RWPE2 (cell line): ENCODE results near the gene RBM39.
"Not testable (repeated sequence)": the region's sequence is repeated elsewhere in the genome, so short reads cannot be mapped to it uniquely, and the experiment has no call there.

ENCODE experiments used
- ATAC-seq: fragments of 200-7000 bp; cut with Tn5 transposase; 3 replicates; pipeline ENCODE4 v1.9.1; 2021; ENCODE audit warnings: low read depth
- DNase-seq: peaks from one replicate; pipeline ENCODE4 v3.0.0-alpha.2; 2020; ENCODE audit warnings: low spot score
- H3K27ac ChIP-seq: fragments of 450-650 bp; 2 replicates; pipeline ENCODE4 v1.5.1; 2017; ENCODE audit warnings: mild to moderate bottlenecking; ENCODE audit not compliant: poor library complexity, severe bottlenecking
- H3K27me3 ChIP-seq: fragments of 250-450 bp; sonication (Bioruptor Pico); 2 replicates; pipeline ENCODE4 v1.5.1; 2021; ENCODE audit warnings: mild to moderate bottlenecking, moderate library complexity; ENCODE audit not compliant: insufficient read depth, poor library complexity, severe bottlenecking
- H3K36me3 ChIP-seq: fragments of 250-450 bp; sonication (Bioruptor Pico); 2 replicates; pipeline ENCODE4 v1.5.1; 2020; ENCODE audit warnings: low read depth, mild to moderate bottlenecking, moderate library complexity
- H3K4me1 ChIP-seq: fragments of 250-450 bp; sonication (Bioruptor Pico); 2 replicates; pipeline ENCODE4 v1.5.1; 2021; ENCODE audit warnings: mild to moderate bottlenecking, moderate library complexity; ENCODE audit not compliant: insufficient read depth, poor library complexity, severe bottlenecking
- H3K4me3 ChIP-seq: fragments of 250-450 bp; sonication (Bioruptor Pico); 2 replicates; pipeline ENCODE4 v1.5.1; 2021; ENCODE audit warnings: mild to moderate bottlenecking, moderate library complexity; ENCODE audit not compliant: severe bottlenecking
- H3K9me3 ChIP-seq: fragments of 250-450 bp; sonication (Bioruptor Pico); 2 replicates; pipeline ENCODE4 v1.5.1; 2021; ENCODE audit warnings: mild to moderate bottlenecking, moderate library complexity; ENCODE audit not compliant: severe bottlenecking
- TF ChIP-seq, protein P1 (sequence below): fragments of 450-650 bp; IDR thresholded peaks from one replicate; pipeline ENCODE4 v1.5.1; 2017; ENCODE audit warnings: mild to moderate bottlenecking, moderate library complexity; ENCODE audit not compliant: poor library complexity, severe bottlenecking

RBM39 gene

GRCh38 chr20:35750611-35751010 lies 8.6 kb upstream of the RBM39 start:
- no peaks in the 10 kb centered on the region for H3K9me3 ChIP-seq
- TF ChIP-seq, protein P1, sequence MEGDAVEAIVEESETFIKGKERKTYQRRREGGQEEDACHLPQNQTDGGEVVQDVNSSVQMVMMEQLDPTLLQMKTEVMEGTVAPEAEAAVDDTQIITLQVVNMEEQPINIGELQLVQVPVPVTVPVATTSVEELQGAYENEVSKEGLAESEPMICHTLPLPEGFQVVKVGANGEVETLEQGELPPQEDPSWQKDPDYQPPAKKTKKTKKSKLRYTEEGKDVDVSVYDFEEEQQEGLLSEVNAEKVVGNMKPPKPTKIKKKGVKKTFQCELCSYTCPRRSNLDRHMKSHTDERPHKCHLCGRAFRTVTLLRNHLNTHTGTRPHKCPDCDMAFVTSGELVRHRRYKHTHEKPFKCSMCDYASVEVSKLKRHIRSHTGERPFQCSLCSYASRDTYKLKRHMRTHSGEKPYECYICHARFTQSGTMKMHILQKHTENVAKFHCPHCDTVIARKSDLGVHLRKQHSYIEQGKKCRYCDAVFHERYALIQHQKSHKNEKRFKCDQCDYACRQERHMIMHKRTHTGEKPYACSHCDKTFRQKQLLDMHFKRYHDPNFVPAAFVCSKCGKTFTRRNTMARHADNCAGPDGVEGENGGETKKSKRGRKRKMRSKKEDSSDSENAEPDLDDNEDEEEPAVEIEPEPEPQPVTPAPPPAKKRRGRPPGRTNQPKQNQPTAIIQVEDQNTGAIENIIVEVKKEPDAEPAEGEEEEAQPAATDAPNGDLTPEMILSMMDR: no peak
- DNase-seq: no peak
- peaks cover 12% of the 10 kb centered on the region for H3K4me1 ChIP-seq
- ATAC-seq: no peak
- no peaks in the 10 kb centered on the region for H3K36me3 ChIP-seq
- no peak overlapping the region for H3K27ac ChIP-seq
- no peaks in the 10 kb centered on the region for H3K27me3 ChIP-seq
- H3K4me3 ChIP-seq: no peak overlapping the region

DNA sequence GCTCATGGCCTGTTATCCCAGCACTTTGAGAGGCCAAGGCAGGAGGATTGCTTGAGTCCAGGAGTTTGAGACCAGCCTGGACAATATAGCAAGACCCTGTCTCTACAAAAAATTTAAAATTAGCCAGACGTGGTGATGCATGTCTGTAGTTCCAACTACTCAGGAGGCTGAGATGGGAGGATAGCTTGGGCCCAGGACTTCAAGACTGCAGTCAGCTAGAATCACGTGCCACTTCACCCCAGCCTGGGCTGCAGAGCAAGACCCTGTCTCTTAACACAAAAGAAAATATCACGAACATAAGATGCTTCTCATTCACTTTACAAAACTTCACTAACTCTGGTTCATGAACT lies 2.4 kb upstream of the RBM39 start:
- Histone ChIP-seq H3K4me1 (peaks cover 29% of the 10 kb centered on the region), H3K36me3 (peaks cover 25% of the 10 kb centered on the region), H3K27ac (peak overlapping the region; percentile 86)
- not testable (repeated sequence) for ATAC-seq, H3K4me3 ChIP-seq, H3K9me3 ChIP-seq, H3K27me3 ChIP-seq
- DNase-seq: peak; percentile 45

GRCh38 chr20:35743693-35744491 lies 1.8 kb upstream of the RBM39 start:
- peak; percentile 47 for DNase-seq
- no peak overlapping the region for H3K4me3 ChIP-seq
- TF ChIP-seq, protein P1: no peak

GRCh38 chr20:35742741-35743523 lies 872 bp upstream of the RBM39 start:
- ATAC-seq: no peak
- peaks cover 42% of the 10 kb centered on the region for H3K4me1 ChIP-seq

More at GRCh38 chr20:35743693-35744491, 1.8 kb upstream of the RBM39 start:
- Histone ChIP-seq H3K36me3 (peaks cover 30% of the 10 kb centered on the region), H3K27me3 (no peaks in the 10 kb centered on the region), H3K9me3 (no peaks in the 10 kb centered on the region), H3K4me1 (peaks cover 34% of the 10 kb centered on the region), H3K27ac (peak overlapping the region; percentile 86)
- ATAC-seq: no peak

More at GRCh38 chr20:35742741-35743523, 872 bp upstream of the RBM39 start:
- Histone ChIP-seq H3K9me3 (no peaks in the 10 kb centered on the region), H3K27ac (peak overlapping the region; percentile 86), H3K4me3 (peak overlapping the region; percentile 53), H3K27me3 (no peaks in the 10 kb centered on the region), H3K36me3 (peaks cover 40% of the 10 kb centered on the region)
- TF ChIP-seq, protein P1: peak; percentile 20
- no peak for DNase-seq
